Large intestine (tissue), 3 donors: ENCODE data around the gene LASP1. TPM values are rescaled to one million over a fixed set of nuclear protein-coding genes. Genes with fewer than 3 reads are reported as not detected.

Experiments used
- DNase-seq, 2 donors: peaks; one replicate each; pipeline versions ENCODE4 v3.0.0 to v3.0.0-alpha.2; 2013
- H3K27ac ChIP-seq: one replicate; pipeline ENCODE4 v1.5.1; 2013; ENCODE audit warnings: low read length
- H3K27me3 ChIP-seq: 2 replicates; pipeline ENCODE4 v1.6.1; 2013; ENCODE audit warnings: low read length; ENCODE audit not compliant: control insufficient read depth, insufficient read depth
- H3K36me3 ChIP-seq: 2 replicates; pipeline ENCODE4 v1.6.1; 2013; ENCODE audit warnings: low read length; ENCODE audit not compliant: control insufficient read depth, insufficient read depth
- H3K4me1 ChIP-seq: one replicate; pipeline ENCODE4 v1.6.1; 2013; ENCODE audit warnings: low read length; ENCODE audit not compliant: control insufficient read depth, insufficient read depth
- H3K4me3 ChIP-seq: one replicate; pipeline ENCODE4 v1.5.1; 2013; ENCODE audit warnings: low read length
- H3K9me3 ChIP-seq: one replicate; pipeline ENCODE4 v1.6.1; 2013; ENCODE audit warnings: mild to moderate bottlenecking, low read depth, low read length, moderate library complexity; ENCODE audit not compliant: control insufficient read depth
- WGBS: methylation state at CpG from one replicate; pipeline ENCODE4 v1.1.5; 2013; ENCODE audit warnings: low lambda C conversion rate; ENCODE audit not compliant: insufficient coverage; 5-methylcytosine and 5-hydroxymethylcytosine counted together
- polyA plus RNA-seq: library from polyadenylated mRNA; unstranded; fragments of 120-200 nt; gene quantifications from one replicate; pipeline ENCODE4 v1.2.1, GENCODE V29; 2013

The LASP1 gene
- polyA plus RNA-seq, 1 donor, result 244 TPM

DNA sequence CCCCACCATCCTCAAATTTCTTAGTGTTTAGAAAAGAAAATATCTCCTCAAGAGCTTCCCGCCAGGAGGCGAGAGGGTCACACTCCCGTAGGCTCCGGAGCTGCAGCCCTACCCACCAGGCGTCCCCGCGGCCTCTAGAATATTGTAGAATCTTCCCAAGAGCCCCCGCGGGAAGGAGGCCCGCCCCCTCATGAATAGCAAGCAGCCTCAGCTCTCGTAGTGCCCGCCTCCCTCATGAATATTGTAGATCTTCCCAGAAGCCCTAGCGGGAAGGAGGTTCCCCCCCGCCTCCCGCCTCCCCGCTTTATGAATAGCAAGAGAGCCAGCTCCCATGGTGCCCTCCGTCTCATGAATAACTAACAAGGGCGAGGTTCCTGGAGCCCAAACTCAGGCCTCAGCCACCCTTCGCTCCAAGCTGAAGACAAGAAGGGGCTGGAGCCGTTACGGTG, 97.5 kb downstream of the LASP1 start, which contains the start of gene FBXO47:
TSS of gene FBXO47 (minus strand) at position 114 of the 449 bp plus-strand sequence. CDS start 4,378 bp downstream, outside the sequence.
- H3K4me3 ChIP-seq, result peak within 1 kb of the TSS; percentile 26
- WGBS, result no CpG with 5 or more reads among the region's 21 CpGs

GRCh38 chr17:38969281-38969680, 99.4 kb downstream of the LASP1 start:
- no peaks in the 10 kb centered on the region for H3K9me3 ChIP-seq
- H3K4me3 ChIP-seq, result no peak overlapping the region
- no peaks in the 10 kb centered on the region for H3K4me1 ChIP-seq
- no CpG with 5 or more reads among the region's 4 CpGs for WGBS
- DNase-seq, result no peak
- no peak overlapping the region for H3K27ac ChIP-seq
- H3K27me3 ChIP-seq, result peaks cover 3% of the 10 kb centered on the region
- no peaks in the 10 kb centered on the region for H3K36me3 ChIP-seq

More for the DNA sequence above, 97.5 kb downstream of the LASP1 start, which contains the start of gene FBXO47:
- H3K9me3 ChIP-seq, result no peaks in the 10 kb centered on the region
- peak; percentile 84 to 93 for DNase-seq
- H3K36me3 ChIP-seq, result no peaks in the 10 kb centered on the region
- no peaks in the 10 kb centered on the region for H3K4me1 ChIP-seq
- H3K27me3 ChIP-seq, result peaks cover 3% of the 10 kb centered on the region
- no peak within 1 kb of the TSS for H3K27ac ChIP-seq

GRCh38 chr17:38970128-38970527, 100.3 kb downstream of the LASP1 start:
- DNase-seq, result no peak
- Histone ChIP-seq H3K4me1 (no peaks in the 10 kb centered on the region), H3K4me3 (no peak overlapping the region), H3K36me3 (no peaks in the 10 kb centered on the region), H3K27me3 (peaks cover 3% of the 10 kb centered on the region), H3K9me3 (no peaks in the 10 kb centered on the region), H3K27ac (no peak overlapping the region)
- WGBS, result no CpG with 5 or more reads among the region's 4 CpGs

DNA sequence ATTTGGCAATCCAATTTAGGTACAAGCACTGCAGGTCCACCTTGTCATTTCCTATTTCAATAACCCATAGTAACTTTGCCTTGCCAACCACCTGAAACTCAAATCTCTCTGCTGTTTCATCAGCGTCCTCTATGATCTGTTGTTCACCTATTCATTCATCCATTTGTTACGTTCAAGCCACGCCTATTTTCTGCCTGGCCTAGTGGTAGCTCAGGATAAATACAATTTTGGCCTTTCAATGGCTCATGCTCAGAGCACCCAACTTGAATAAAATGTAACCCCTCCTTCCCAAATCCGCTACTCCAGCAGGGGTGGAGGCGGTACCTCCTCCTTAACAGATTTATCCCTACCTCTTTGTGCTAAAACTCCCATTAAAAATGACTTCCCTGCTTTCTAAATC, 100.9 kb downstream of the LASP1 start:
- Histone ChIP-seq H3K27ac (no peak overlapping the region), H3K27me3 (peaks cover 3% of the 10 kb centered on the region), H3K4me1 (no peaks in the 10 kb centered on the region), H3K36me3 (no peaks in the 10 kb centered on the region), H3K9me3 (no peaks in the 10 kb centered on the region), H3K4me3 (no peak overlapping the region)
- WGBS, result 83% methylated on average over 2 of the region's 5 CpGs
- no peak for DNase-seq

Other genes starting within 250 kb of the LASP1 start
- gene EPOP, start 195.1 kb upstream of the LASP1 start, polyA plus RNA-seq, result 0.57 TPM
- gene MLLT6, start 164.8 kb upstream of the LASP1 start, polyA plus RNA-seq, result 98.2 TPM
- 47.7 TPM for gene CISD3, start 139.7 kb upstream of the LASP1 start, polyA plus RNA-seq
- gene PCGF2, start 121.7 kb upstream of the LASP1 start, polyA plus RNA-seq, result 27.7 TPM
- 117 TPM for gene PSMB3, start 117.3 kb upstream of the LASP1 start, polyA plus RNA-seq
- 33.4 TPM for gene PIP4K2B, start 70.5 kb upstream of the LASP1 start, polyA plus RNA-seq
- gene CWC25, start 44.7 kb upstream of the LASP1 start, polyA plus RNA-seq, result 20.1 TPM
- 2,763 TPM for gene RPL23, start 16.3 kb upstream of the LASP1 start, polyA plus RNA-seq
- gene FBXO47, start 97.3 kb downstream of the LASP1 start, polyA plus RNA-seq, result not detected